ENCODE measurements around the gene OR6C3.
"Not testable (repeated sequence)": the region's sequence is repeated elsewhere in the genome, so short reads cannot be mapped to it uniquely, and the experiment has no call there.

Gene OR6C3

GRCh38 chr12:55330446-55330845 is at the start of gene OR6C3:
Gene OR6C3, plus strand, starts transcription at chr12:55330746. Its CDS starts 955 bp downstream, at chr12:55331701.
- no peak for DNase-seq (ENCODE audit: low read depth)

GRCh38 chr12:55280991-55281390 is 49.6 kb upstream of the OR6C3 start:
- DNase-seq (ENCODE audit: low read depth), result no peak

GRCh38 chr12:55289999-55290398 is 40.5 kb upstream of the OR6C3 start:
- no peak for DNase-seq (ENCODE audit: low read depth)

GRCh38 chr12:55296469-55296868 is 34.1 kb upstream of the OR6C3 start, which contains the start of gene OR6C6:
Gene OR6C6, minus strand, starts transcription at chr12:55296569. Its CDS starts 1,337 bp downstream, at chr12:55295232.
- DNase-seq (ENCODE audit: low read depth), result no peak

- no peak for DNase-seq (ENCODE audit: low read depth)
These were observed 16.5 kb upstream of the OR6C3 start, which contains the start of gene OR6C1 for GRCh38 chr12:55314043-55314442. Gene OR6C1, plus strand, starts transcription at chr12:55314343. Its CDS starts 6,257 bp downstream, at chr12:55320600.

- no peak for DNase-seq (ENCODE audit: low read depth)
These were observed 10.3 kb upstream of the OR6C3 start for GRCh38 chr12:55320201-55320600.

- DNase-seq (ENCODE audit: low read depth), result not testable (repeated sequence)
These were observed 4.7 kb upstream of the OR6C3 start for GRCh38 chr12:55325801-55326200.

- DNase-seq (ENCODE audit: low read depth), result no peak
These were observed 5.5 kb downstream of the OR6C3 start for GRCh38 chr12:55336002-55336401.

GRCh38 chr12:55355338-55355737 is 24.8 kb downstream of the OR6C3 start:
- not testable (repeated sequence) for DNase-seq (ENCODE audit: low read depth)

GRCh38 chr12:55362675-55363074 is 32.1 kb downstream of the OR6C3 start, which contains the start of gene OR6C75:
Gene OR6C75, plus strand, starts transcription at chr12:55362975. Its CDS starts 2,136 bp downstream, at chr12:55365111.
- no peak for DNase-seq (ENCODE audit: low read depth)

- DNase-seq (ENCODE audit: low read depth), result no peak
These were observed 34.5 kb downstream of the OR6C3 start for GRCh38 chr12:55365086-55365485.

- no peak for DNase-seq (ENCODE audit: low read depth)
These were observed 42.0 kb downstream of the OR6C3 start for GRCh38 chr12:55372521-55372920.
